ENCODE results near the gene OPN1MW3. TPM values are rescaled to one million over a fixed set of nuclear protein-coding genes. Genes with fewer than 3 reads are reported as not detected.
"Not testable (repeated sequence)": the region's sequence is repeated elsewhere in the genome, so short reads cannot be mapped to it uniquely, and the experiment has no call there.

The OPN1MW3 gene
- not detected for total RNA-seq
- long read RNA-seq = 0 reads

DNA sequence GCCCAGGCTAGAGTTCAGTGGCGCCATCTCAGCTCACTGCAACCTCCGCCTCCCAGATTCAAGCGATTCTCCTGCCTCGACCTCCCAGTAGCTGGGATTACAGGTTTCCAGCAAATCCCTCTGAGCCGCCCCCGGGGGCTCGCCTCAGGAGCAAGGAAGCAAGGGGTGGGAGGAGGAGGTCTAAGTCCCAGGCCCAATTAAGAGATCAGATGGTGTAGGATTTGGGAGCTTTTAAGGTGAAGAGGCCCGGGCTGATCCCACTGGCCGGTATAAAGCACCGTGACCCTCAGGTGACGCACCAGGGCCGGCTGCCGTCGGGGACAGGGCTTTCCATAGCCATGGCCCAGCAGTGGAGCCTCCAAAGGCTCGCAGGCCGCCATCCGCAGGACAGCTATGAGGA lies at the start of gene OPN1MW3:
TSS of gene OPN1MW3 (plus strand) at position 301 of the 400 bp plus-strand sequence. CDS start at position 339, 38 bp downstream.
- DNase-seq (ENCODE audit: low spot score); intact Hi-C loops (cut with DNase I): not testable (repeated sequence)

DNA sequence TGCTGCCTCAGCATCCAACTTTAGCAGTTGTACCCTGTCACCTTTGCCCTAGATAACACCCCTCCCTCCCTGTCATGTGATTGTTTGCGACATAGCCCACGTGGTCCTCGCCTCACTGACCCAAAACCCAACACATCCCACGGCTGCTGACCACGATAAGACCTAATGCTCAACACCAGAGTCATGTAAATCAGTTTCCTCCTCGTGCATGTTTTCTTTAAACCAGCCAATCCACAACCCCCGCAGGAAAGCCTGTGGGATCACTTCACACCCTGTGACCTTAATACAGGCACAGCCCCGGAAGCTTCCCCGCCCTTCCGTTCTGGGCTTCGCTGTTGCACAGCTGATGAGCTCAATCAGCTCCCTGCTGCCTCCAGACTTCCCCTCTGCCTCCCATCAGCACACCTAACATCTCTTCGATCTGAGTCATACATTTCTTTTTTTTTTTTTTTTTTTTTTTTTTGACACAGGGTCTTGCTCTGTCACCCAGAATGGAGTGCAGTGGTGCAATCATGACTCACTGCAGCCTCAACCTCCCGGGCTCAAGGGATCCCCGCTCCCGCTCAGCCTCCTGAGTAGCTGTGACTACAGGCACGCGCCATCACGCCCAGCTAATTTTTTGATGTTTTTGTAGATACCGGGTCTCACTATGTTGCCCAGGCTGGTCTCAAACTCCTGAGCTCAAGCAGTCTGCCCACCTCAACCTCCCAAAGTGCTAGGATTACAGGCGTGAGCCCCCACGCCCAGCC lies 47.5 kb upstream of the OPN1MW3 start:
- intact Hi-C loops (cut with DNase I); DNase-seq (ENCODE audit: low spot score): not testable (repeated sequence)

DNA sequence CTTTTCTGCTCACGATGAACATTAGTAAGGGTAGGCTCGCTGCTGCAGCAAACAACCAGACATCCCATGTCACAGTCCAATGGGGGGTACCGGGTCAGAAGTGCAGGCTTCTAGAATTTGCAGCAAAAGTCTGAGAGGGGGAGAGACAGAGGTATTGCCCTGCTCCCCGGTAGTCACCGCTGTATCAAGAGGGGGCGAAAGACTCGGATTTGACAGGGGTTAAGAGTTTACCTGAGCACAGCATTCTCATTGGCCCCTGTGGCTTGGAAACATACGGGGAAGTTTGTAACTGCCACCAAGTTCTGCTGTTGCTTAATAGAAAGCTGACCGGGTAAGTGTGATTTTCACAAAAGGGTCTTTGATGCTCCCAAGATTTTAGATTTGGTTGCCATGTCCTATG lies 46.3 kb upstream of the OPN1MW3 start:
- DNase-seq (ENCODE audit: low spot score); intact Hi-C loops (cut with DNase I): not testable (repeated sequence)

DNA sequence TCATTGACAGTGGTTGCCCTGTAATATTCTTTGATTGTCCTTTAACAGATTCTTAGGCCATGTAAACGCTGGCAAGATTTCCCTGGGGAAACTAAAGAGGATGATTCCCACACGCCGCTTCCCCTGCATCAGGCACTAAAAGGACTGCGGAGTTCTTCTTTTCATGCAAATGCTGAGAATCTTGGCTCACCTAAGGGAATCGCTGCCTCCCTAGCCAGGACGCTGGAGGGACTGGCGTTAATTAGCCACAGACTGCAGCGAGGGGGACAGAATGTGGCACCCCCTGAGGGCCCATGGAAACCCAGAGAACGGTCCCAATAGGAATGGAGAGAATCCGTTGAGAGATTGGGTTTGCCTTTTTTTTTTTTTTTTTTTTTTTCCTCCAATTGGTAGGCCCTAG lies 45.9 kb upstream of the OPN1MW3 start:
- DNase-seq (ENCODE audit: low spot score); intact Hi-C loops (cut with DNase I): not testable (repeated sequence)

DNA sequence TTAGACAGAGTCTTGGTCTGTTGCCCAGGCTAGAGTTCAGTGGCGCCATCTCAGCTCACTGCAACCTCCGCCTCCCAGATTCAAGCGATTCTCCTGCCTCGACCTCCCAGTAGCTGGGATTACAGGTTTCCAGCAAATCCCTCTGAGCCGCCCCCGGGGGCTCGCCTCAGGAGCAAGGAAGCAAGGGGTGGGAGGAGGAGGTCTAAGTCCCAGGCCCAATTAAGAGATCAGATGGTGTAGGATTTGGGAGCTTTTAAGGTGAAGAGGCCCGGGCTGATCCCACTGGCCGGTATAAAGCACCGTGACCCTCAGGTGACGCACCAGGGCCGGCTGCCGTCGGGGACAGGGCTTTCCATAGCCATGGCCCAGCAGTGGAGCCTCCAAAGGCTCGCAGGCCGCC lies 37.9 kb upstream of the OPN1MW3 start, which contains the start of gene OPN1MW2:
TSS of gene OPN1MW2 (plus strand) at position 301 of the 400 bp plus-strand sequence. CDS start at position 361, 60 bp downstream.
- DNase-seq (ENCODE audit: low spot score); intact Hi-C loops (cut with DNase I): not testable (repeated sequence)

DNA sequence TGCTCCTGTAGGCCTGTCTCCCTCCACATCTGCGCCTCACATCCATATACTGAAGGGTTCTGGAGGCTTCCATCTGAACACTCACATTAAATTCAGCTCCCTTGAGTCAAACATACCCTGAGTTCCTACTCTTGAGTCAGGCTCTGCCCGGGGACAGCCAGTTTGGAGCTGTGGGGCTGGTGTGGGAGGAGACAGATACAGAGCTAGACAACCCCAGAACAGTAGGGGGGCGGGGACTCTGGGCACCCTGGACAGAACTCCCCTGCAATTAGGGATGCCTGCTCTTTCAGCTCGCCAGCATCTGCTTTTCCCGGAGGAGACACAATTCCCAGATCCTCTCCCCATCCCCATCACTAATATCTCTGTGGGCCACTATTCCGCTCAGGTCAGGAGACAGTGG lies 32.1 kb upstream of the OPN1MW3 start:
- DNase-seq (ENCODE audit: low spot score); intact Hi-C loops (cut with DNase I): not testable (repeated sequence)

DNA sequence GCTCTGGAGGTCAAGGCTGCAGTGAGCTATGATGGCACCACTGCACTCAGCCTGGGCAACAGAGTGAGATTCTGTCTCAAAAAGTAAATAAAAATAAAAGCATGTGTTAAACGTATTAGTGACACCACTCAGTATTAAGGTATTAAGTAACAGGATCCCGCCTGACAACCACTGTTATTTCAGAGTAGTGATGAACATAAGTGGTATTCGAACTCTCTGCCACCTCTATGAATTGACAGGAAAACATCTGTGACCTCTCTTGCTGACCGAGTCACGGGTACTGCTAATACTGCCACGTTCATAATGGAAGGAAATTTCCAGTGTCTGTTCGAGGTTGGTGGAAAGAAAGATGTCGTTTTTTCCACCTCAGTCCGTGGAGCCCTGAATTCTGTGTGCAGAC lies 30.7 kb upstream of the OPN1MW3 start:
- DNase-seq (ENCODE audit: low spot score) = not testable (repeated sequence)

DNA sequence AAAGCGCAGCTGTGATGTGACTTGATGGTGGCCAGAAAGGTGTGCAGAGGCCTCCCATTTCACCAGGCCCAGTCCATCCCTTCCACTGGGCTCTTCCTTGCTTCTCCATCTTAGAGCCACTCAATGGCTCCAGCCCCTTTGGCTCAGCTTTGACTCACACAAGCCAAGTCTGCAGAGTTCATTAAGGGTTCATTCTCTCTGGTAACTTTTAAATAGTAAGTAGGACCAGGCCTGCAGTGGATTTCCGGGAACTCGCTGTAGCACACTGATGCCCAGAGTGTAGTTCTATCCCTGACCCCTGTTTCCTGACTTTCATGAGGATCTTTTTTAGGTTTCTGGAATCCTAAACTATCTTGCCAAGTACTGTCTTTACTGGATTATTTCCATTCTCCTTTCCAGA lies 25.9 kb upstream of the OPN1MW3 start:
- DNase-seq (ENCODE audit: low spot score); intact Hi-C loops (cut with DNase I): not testable (repeated sequence)

More for the DNA sequence above, 30.7 kb upstream of the OPN1MW3 start:
- intact Hi-C loops (cut with DNase I) = not testable (repeated sequence)

DNA sequence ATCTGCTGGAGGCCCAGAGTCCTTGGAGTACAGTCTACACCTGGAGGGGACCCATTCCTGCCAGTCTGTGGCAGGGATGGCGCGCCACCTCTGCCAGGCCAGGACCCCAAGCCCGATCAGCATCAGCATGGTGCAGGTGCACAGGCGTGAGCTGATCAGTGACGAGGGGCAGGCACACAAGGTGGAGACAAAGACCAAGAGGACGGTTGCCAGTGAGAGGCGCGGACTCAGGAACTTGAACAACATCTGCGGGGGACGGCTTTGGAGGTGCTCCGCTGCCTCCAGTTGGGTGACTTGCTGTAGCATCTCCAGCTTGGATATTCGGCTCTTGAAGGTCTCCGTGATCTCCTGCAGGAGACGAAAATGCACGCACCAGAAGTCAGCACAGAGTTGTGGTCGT lies 23.8 kb upstream of the OPN1MW3 start:
- DNase-seq (ENCODE audit: low spot score); intact Hi-C loops (cut with DNase I): not testable (repeated sequence)

DNA sequence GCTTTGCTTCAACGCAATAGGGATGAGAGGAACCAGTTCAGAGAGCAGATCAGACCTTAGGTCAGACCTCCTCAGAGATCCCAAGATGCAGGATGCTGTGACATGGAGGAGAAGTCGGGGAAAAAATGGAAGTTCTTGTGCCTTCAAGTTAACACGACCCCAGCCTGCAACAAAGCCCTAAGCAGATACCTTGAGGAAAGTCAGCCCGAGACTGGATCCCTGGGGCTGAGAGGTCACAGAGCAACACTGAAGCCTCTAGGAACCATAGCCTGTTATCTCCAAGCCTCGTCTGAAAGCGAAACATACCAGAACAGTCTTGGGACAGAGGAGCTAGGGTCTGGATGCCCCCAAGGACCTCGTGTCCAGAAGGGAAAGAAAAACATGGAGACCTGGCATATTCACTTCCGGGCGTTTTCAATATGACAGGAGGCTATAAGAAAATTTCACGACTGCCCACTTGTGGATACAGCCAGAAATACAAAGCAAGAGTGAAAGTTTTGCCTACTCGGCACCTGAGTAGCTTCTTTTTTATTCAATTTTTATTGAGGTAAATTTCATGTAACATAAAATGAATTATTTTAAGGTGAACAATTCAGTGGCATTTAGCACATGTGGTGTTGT lies 18.3 kb upstream of the OPN1MW3 start:
- intact Hi-C loops (cut with DNase I); DNase-seq (ENCODE audit: low spot score): not testable (repeated sequence)

DNA sequence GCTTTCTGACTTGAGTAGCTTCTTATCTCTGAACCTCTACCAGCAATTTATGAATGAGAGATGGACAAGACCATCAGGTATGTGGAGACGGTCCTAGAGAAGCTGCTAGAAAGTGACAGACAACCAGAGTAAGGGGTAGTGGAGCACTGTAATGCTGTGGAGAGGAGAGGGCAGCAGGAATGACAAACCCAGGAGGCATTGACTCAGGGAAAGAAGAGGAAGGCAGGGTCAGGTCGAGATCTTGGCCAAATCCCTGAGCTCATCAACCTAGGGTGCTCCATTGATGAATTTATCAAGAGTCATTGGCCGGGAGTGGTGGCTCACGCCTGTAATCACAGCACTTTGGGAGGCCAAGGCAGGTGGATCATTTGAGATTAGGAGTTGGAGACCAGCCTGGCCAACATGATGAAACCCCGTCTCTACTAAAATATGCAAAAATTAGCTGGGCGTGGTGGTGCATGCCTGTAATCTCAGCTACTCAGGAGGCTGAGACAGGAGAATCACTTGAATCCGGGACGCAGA lies 17.3 kb upstream of the OPN1MW3 start:
- DNase-seq (ENCODE audit: low spot score); intact Hi-C loops (cut with DNase I): not testable (repeated sequence)

DNA sequence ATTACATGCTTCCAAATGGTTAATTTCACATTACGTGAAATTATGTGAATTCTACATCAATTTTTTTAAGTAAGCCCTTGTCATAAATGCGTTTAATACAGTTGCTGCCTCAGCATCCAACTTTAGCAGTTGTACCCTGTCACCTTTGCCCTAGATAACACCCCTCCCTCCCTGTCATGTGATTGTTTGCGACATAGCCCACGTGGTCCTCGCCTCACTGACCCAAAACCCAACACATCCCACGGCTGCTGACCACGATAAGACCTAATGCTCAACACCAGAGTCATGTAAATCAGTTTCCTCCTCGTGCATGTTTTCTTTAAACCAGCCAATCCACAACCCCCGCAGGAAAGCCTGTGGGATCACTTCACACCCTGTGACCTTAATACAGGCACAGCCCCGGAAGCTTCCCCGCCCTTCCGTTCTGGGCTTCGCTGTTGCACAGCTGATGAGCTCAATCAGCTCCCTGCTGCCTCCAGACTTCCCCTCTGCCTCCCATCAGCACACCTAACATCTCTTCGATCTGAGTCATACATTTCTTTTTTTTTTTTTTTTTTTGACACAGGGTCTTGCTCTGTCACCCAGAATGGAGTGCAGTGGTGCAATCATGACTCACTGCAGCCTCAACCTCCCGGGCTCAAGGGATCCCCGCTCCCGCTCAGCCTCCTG lies 9.9 kb upstream of the OPN1MW3 start:
- DNase-seq (ENCODE audit: low spot score); intact Hi-C loops (cut with DNase I): not testable (repeated sequence)

DNA sequence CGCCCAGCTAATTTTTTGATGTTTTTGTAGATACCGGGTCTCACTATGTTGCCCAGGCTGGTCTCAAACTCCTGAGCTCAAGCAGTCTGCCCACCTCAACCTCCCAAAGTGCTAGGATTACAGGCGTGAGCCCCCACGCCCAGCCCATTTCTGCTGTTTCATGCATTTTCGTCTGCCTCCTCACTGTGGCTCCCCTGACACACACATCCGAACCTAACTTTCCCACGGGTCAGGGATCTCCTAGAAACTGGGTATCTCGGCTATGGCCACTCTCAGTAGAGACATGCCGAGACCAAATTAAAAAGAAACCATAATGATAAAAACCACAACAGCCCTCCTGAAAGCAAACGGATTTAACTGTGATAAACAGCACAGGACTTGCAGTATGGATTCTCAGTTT lies 9.3 kb upstream of the OPN1MW3 start:
- not testable (repeated sequence) for DNase-seq (ENCODE audit: low spot score)

DNA sequence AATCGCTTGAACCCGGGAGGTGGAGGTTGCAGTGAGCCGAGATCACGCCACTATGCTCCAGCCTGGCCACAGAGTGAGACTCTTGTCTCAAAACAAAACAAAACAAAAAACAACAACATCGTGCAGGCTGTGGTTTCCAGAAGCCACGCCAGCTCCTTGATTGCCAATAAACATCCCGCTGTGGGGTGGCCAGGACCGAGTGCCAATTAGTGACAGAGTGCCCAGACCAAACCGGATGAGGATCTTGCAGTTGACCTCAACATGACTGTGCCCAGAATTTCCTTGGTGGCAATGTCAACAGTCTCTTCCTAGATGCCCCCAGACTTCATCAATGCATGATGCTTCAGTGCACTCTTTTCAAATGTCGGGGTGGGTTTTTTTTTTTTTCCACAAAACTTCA lies 1.3 kb downstream of the OPN1MW3 start:
- DNase-seq (ENCODE audit: low spot score); intact Hi-C loops (cut with DNase I): not testable (repeated sequence)

More for the DNA sequence above, 9.3 kb upstream of the OPN1MW3 start:
- intact Hi-C loops (cut with DNase I) = not testable (repeated sequence)

DNA sequence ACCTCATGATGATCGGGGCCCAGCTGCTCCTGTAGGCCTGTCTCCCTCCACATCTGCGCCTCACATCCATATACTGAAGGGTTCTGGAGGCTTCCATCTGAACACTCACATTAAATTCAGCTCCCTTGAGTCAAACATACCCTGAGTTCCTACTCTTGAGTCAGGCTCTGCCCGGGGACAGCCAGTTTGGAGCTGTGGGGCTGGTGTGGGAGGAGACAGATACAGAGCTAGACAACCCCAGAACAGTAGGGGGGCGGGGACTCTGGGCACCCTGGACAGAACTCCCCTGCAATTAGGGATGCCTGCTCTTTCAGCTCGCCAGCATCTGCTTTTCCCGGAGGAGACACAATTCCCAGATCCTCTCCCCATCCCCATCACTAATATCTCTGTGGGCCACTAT lies 5.7 kb downstream of the OPN1MW3 start:
- intact Hi-C loops (cut with DNase I) = not testable (repeated sequence)

DNA sequence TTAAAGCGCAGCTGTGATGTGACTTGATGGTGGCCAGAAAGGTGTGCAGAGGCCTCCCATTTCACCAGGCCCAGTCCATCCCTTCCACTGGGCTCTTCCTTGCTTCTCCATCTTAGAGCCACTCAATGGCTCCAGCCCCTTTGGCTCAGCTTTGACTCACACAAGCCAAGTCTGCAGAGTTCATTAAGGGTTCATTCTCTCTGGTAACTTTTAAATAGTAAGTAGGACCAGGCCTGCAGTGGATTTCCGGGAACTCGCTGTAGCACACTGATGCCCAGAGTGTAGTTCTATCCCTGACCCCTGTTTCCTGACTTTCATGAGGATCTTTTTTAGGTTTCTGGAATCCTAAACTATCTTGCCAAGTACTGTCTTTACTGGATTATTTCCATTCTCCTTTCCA lies 11.9 kb downstream of the OPN1MW3 start:
- intact Hi-C loops (cut with DNase I); DNase-seq (ENCODE audit: low spot score): not testable (repeated sequence)

More for the DNA sequence above, 5.7 kb downstream of the OPN1MW3 start:
- DNase-seq (ENCODE audit: low spot score) = not testable (repeated sequence)

DNA sequence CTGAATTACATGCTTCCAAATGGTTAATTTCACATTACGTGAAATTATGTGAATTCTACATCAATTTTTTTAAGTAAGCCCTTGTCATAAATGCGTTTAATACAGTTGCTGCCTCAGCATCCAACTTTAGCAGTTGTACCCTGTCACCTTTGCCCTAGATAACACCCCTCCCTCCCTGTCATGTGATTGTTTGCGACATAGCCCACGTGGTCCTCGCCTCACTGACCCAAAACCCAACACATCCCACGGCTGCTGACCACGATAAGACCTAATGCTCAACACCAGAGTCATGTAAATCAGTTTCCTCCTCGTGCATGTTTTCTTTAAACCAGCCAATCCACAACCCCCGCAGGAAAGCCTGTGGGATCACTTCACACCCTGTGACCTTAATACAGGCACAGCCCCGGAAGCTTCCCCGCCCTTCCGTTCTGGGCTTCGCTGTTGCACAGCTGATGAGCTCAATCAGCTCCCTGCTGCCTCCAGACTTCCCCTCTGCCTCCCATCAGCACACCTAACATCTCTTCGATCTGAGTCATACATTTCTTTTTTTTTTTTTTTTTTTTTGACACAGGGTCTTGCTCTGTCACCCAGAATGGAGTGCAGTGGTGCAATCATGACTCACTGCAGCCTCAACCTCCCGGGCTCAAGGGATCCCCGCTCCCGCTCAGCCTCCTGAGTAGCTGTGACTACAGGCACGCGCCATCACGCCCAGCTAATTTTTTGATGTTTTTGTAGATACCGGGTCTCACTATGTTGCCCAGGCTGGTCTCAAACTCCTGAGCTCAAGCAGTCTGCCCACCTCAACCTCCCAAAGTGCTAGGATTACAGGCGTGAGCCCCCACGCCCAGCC lies 27.3 kb downstream of the OPN1MW3 start:
- intact Hi-C loops (cut with DNase I); DNase-seq (ENCODE audit: low spot score): not testable (repeated sequence)

DNA sequence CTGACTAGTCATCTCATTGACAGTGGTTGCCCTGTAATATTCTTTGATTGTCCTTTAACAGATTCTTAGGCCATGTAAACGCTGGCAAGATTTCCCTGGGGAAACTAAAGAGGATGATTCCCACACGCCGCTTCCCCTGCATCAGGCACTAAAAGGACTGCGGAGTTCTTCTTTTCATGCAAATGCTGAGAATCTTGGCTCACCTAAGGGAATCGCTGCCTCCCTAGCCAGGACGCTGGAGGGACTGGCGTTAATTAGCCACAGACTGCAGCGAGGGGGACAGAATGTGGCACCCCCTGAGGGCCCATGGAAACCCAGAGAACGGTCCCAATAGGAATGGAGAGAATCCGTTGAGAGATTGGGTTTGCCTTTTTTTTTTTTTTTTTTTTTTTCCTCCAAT lies 29.0 kb downstream of the OPN1MW3 start:
- DNase-seq (ENCODE audit: low spot score); intact Hi-C loops (cut with DNase I): not testable (repeated sequence)
